ENCODE data around the gene LDB2.

LDB2 gene

GRCh38 chr4:16869594-16870245 lies 28.7 kb downstream of the LDB2 start:
- DNase-seq = no peak
- H3K27me3 Mint-ChIP-seq = no peaks in the 10 kb centered on the region

GRCh38 chr4:16868674-16869073 lies 29.8 kb downstream of the LDB2 start:
- Mint-ChIP-seq H3K27me3 (no peaks in the 10 kb centered on the region), H3K9me3 (no peaks in the 10 kb centered on the region), H3K36me3 (ENCODE audit: insufficient read depth) (no peaks in the 10 kb centered on the region), H3K4me1 (ENCODE audit: low read depth in 2 of 2) (no peaks in the 10 kb centered on the region), H3K27ac (no peak overlapping the region), H3K4me3 (no peak overlapping the region)
- ATAC-seq (replicated peaks) (no peak), DNase-seq (no peak)

More at GRCh38 chr4:16869594-16870245, 28.7 kb downstream of the LDB2 start:
- Mint-ChIP-seq H3K4me1 (ENCODE audit: low read depth in 2 of 2) (no peaks in the 10 kb centered on the region), H3K36me3 (ENCODE audit: insufficient read depth) (no peaks in the 10 kb centered on the region), H3K9me3 (no peaks in the 10 kb centered on the region), H3K4me3 (no peak overlapping the region), H3K27ac (no peak overlapping the region)
- ATAC-seq (replicated peaks) = no peak

- ATAC-seq (replicated peaks) (no peak), DNase-seq (no peak)
- no peaks in the 10 kb centered on the region for H3K36me3 Mint-ChIP-seq (ENCODE audit: insufficient read depth)
- H3K4me3 Mint-ChIP-seq = no peak overlapping the region
- H3K27me3 Mint-ChIP-seq = no peaks in the 10 kb centered on the region
- H3K9me3 Mint-ChIP-seq = no peaks in the 10 kb centered on the region
- no peaks in the 10 kb centered on the region for H3K4me1 Mint-ChIP-seq (ENCODE audit: low read depth in 2 of 2)
- no peak overlapping the region for H3K27ac Mint-ChIP-seq
Observed at GRCh38 chr4:16867827-16868226, 30.6 kb downstream of the LDB2 start.

- DNase-seq (no peak), ATAC-seq (replicated peaks) (no peak)
- Mint-ChIP-seq H3K4me1 (ENCODE audit: low read depth in 2 of 2) (no peaks in the 10 kb centered on the region), H3K27me3 (no peaks in the 10 kb centered on the region), H3K36me3 (ENCODE audit: insufficient read depth) (no peaks in the 10 kb centered on the region), H3K4me3 (no peak overlapping the region), H3K9me3 (no peaks in the 10 kb centered on the region), H3K27ac (no peak overlapping the region)
Observed at GRCh38 chr4:16866974-16867373, 31.5 kb downstream of the LDB2 start.

- H3K27ac Mint-ChIP-seq = no peak overlapping the region
- H3K4me1 Mint-ChIP-seq (ENCODE audit: low read depth in 2 of 2) = no peaks in the 10 kb centered on the region
- DNase-seq (no peak), ATAC-seq (replicated peaks) (no peak)
- H3K27me3 Mint-ChIP-seq = no peaks in the 10 kb centered on the region
- no peaks in the 10 kb centered on the region for H3K36me3 Mint-ChIP-seq (ENCODE audit: insufficient read depth)
- H3K4me3 Mint-ChIP-seq = no peak overlapping the region
- H3K9me3 Mint-ChIP-seq = peaks cover 0 to 6% of the 10 kb centered on the region in 2 donors
Observed at GRCh38 chr4:16865897-16866283, 32.6 kb downstream of the LDB2 start.

GRCh38 chr4:16865209-16865896 lies 33.1 kb downstream of the LDB2 start:
- H3K4me1 Mint-ChIP-seq (ENCODE audit: low read depth in 2 of 2) = no peaks in the 10 kb centered on the region
- H3K27ac Mint-ChIP-seq = no peak overlapping the region
- ATAC-seq (replicated peaks) = no peak
- no peak overlapping the region for H3K4me3 Mint-ChIP-seq
- peaks cover 0 to 6% of the 10 kb centered on the region in 2 donors for H3K9me3 Mint-ChIP-seq
- H3K27me3 Mint-ChIP-seq = no peaks in the 10 kb centered on the region
- no peak for DNase-seq
- H3K36me3 Mint-ChIP-seq (ENCODE audit: insufficient read depth) = no peaks in the 10 kb centered on the region

DNA sequence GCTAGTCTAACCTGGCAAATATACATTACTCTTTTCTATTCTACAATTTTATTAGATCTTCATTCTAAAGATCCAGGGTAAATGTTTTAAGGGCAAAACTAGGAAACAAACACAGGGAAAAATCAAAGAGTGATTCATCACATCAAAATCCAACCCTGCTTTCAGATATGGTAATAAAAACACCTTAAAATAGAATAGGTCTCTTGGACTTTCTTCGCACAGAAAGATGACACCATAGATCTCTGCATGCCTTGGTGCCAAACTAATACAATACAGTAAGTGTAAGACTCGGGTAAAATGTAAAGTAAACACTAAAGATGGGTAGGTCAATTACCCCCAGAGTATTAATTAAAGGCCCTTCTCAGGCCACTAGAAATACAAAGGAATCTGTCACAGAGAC lies 34.2 kb downstream of the LDB2 start:
- Mint-ChIP-seq H3K9me3 (peaks cover 0 to 6% of the 10 kb centered on the region in 2 donors), H3K4me1 (ENCODE audit: low read depth in 2 of 2) (no peaks in the 10 kb centered on the region), H3K27me3 (no peaks in the 10 kb centered on the region), H3K27ac (no peak overlapping the region), H3K4me3 (no peak overlapping the region), H3K36me3 (ENCODE audit: insufficient read depth) (no peaks in the 10 kb centered on the region)
- no peak for ATAC-seq (replicated peaks)
- DNase-seq = no peak

- H3K27me3 Mint-ChIP-seq = peaks cover 0 to 1% of the 10 kb centered on the region in 2 donors
- no peak overlapping the region for H3K27ac Mint-ChIP-seq
- no peaks in the 10 kb centered on the region for H3K36me3 Mint-ChIP-seq (ENCODE audit: insufficient read depth)
- H3K9me3 Mint-ChIP-seq = peaks cover 0 to 6% of the 10 kb centered on the region in 2 donors
- DNase-seq (no peak), ATAC-seq (replicated peaks) (no peak)
- no peak overlapping the region for H3K4me3 Mint-ChIP-seq
- no peaks in the 10 kb centered on the region for H3K4me1 Mint-ChIP-seq (ENCODE audit: low read depth in 2 of 2)
Observed at GRCh38 chr4:16862697-16863096, 35.7 kb downstream of the LDB2 start.

GRCh38 chr4:16860516-16860915 lies 37.9 kb downstream of the LDB2 start:
- DNase-seq (no peak), ATAC-seq (replicated peaks) (no peak)
- Mint-ChIP-seq H3K27ac (no peak overlapping the region), H3K27me3 (peaks cover 0 to 10% of the 10 kb centered on the region in 2 donors), H3K36me3 (ENCODE audit: insufficient read depth) (no peaks in the 10 kb centered on the region), H3K9me3 (peaks cover 0 to 6% of the 10 kb centered on the region in 2 donors), H3K4me1 (ENCODE audit: low read depth in 2 of 2) (no peaks in the 10 kb centered on the region), H3K4me3 (no peak overlapping the region)

- H3K27me3 Mint-ChIP-seq = peaks cover 0 to 10% of the 10 kb centered on the region in 2 donors
- no peak for DNase-seq
Observed at GRCh38 chr4:16859031-16859430, 39.4 kb downstream of the LDB2 start.

DNA sequence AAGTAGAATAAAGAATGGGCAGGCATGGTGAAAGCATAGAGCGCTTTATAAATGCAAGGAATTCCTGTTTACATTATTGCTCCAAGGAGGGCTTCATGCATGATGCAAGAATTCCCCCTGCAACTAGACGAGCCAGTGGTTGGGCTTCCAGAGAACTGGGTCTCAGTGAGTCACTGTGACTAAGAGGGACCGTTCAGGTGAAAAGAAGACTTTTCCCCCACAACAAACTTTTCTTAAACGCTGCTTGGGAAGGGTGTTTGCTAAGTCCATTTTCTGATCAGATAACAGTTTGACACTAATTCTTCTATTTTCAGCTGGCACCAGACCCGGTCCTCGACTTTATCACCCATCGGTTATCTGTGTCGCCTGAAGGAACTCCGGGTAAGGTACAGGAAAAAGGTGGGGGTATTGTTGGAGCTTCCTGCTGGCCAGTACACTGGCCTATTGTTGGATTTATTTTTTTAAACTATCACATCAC lies 40.1 kb downstream of the LDB2 start:
- DNase-seq = no peak
- H3K9me3 Mint-ChIP-seq = peaks cover 0 to 6% of the 10 kb centered on the region in 2 donors

More at GRCh38 chr4:16859031-16859430, 39.4 kb downstream of the LDB2 start:
- ATAC-seq (replicated peaks) = no peak
- no peak overlapping the region for H3K27ac Mint-ChIP-seq
- no peaks in the 10 kb centered on the region for H3K4me1 Mint-ChIP-seq (ENCODE audit: low read depth in 2 of 2)
- no peaks in the 10 kb centered on the region for H3K36me3 Mint-ChIP-seq (ENCODE audit: insufficient read depth)
- no peak overlapping the region for H3K4me3 Mint-ChIP-seq
- peaks cover 0 to 6% of the 10 kb centered on the region in 2 donors for H3K9me3 Mint-ChIP-seq

GRCh38 chr4:16857425-16857824 lies 41.0 kb downstream of the LDB2 start:
- DNase-seq (no peak), ATAC-seq (replicated peaks) (no peak)
- H3K9me3 Mint-ChIP-seq = peaks cover 0 to 6% of the 10 kb centered on the region in 2 donors
- H3K27me3 Mint-ChIP-seq = peaks cover 0 to 10% of the 10 kb centered on the region in 2 donors
- H3K27ac Mint-ChIP-seq = no peak overlapping the region
- no peaks in the 10 kb centered on the region for H3K4me1 Mint-ChIP-seq (ENCODE audit: low read depth in 2 of 2)
- no peaks in the 10 kb centered on the region for H3K36me3 Mint-ChIP-seq (ENCODE audit: insufficient read depth)
- H3K4me3 Mint-ChIP-seq = no peak overlapping the region

More for the DNA sequence above, 40.1 kb downstream of the LDB2 start:
- H3K4me1 Mint-ChIP-seq (ENCODE audit: low read depth in 2 of 2) = no peaks in the 10 kb centered on the region
- H3K4me3 Mint-ChIP-seq = no peak overlapping the region
- H3K27me3 Mint-ChIP-seq = peaks cover 0 to 10% of the 10 kb centered on the region in 2 donors
- no peaks in the 10 kb centered on the region for H3K36me3 Mint-ChIP-seq (ENCODE audit: insufficient read depth)
- ATAC-seq (replicated peaks) = no peak
- no peak overlapping the region for H3K27ac Mint-ChIP-seq

GRCh38 chr4:16853640-16854039 lies 44.8 kb downstream of the LDB2 start:
- Mint-ChIP-seq H3K4me1 (ENCODE audit: low read depth in 2 of 2) (no peaks in the 10 kb centered on the region), H3K4me3 (no peak overlapping the region), H3K36me3 (ENCODE audit: insufficient read depth) (no peaks in the 10 kb centered on the region), H3K9me3 (no peaks in the 10 kb centered on the region), H3K27me3 (peaks cover 10 to 12% of the 10 kb centered on the region in 2 donors), H3K27ac (no peak overlapping the region)
- DNase-seq = no peak
- no peak for ATAC-seq (replicated peaks)

GRCh38 chr4:16852644-16853043 lies 45.8 kb downstream of the LDB2 start:
- no peak for ATAC-seq (replicated peaks)
- H3K4me1 Mint-ChIP-seq (ENCODE audit: low read depth in 2 of 2) = no peaks in the 10 kb centered on the region
- H3K27me3 Mint-ChIP-seq = peaks cover 8 to 15% of the 10 kb centered on the region in 2 donors
- no peak for DNase-seq
- H3K9me3 Mint-ChIP-seq = no peaks in the 10 kb centered on the region
- no peak overlapping the region for H3K4me3 Mint-ChIP-seq
- no peaks in the 10 kb centered on the region for H3K36me3 Mint-ChIP-seq (ENCODE audit: insufficient read depth)
- H3K27ac Mint-ChIP-seq = no peak overlapping the region
